Placental pericyte (primary cell): ENCODE results near the gene DIRAS1. TPM values are rescaled to one million over a fixed set of nuclear protein-coding genes. Genes with fewer than 3 reads are reported as not detected.

Experiments
- total RNA-seq: library from RNA; depleted of rRNA; stranded (reverse); fragments of >200 nt; gene quantifications from 2 replicates; pipeline ENCODE4 v1.2.3, GENCODE V29; 2012

DIRAS1 gene
- total RNA-seq = 0.14 and 1.1 TPM in 2 replicates

GRCh38 chr19:2720777-2721569 is at the start of gene DIRAS1:
DIRAS1 (minus strand) TSS chr19:2721372; CDS start chr19:2717806, 3,566 bp downstream.

GRCh38 chr19:2739602-2740313 is 18.6 kb upstream of the DIRAS1 start, which contains the start of gene SLC39A3:
SLC39A3 (minus strand) TSS chr19:2740017; CDS start chr19:2737257, 2,760 bp downstream.

GRCh38 chr19:2702170-2703076 is 18.7 kb downstream of the DIRAS1 start, which contains the start of gene GNG7:
GNG7 (minus strand) TSS chr19:2702694; CDS start chr19:2520688, 182,006 bp downstream.

Other genes starting within 250 kb of the DIRAS1 start
- gene GADD45B, start 245.2 kb downstream of the DIRAS1 start, total RNA-seq = 18.8 and 24.3 TPM in 2 replicates
- 0.44 TPM in 1 of 2 replicates, not detected in the other for gene GNG7, start 18.7 kb downstream of the DIRAS1 start, total RNA-seq
- 28.3 and 31.5 TPM in 2 replicates for gene SLC39A3, start 18.6 kb upstream of the DIRAS1 start, total RNA-seq
- 73.3 and 78.7 TPM in 2 replicates for gene SGTA, start 61.9 kb upstream of the DIRAS1 start, total RNA-seq
- 68.3 and 170 TPM in 2 replicates for gene THOP1, start 64.1 kb upstream of the DIRAS1 start, total RNA-seq
- gene ZNF554, start 98.5 kb upstream of the DIRAS1 start, total RNA-seq = 2.6 and 3.1 TPM in 2 replicates
- gene ZNF555, start 120.1 kb upstream of the DIRAS1 start, total RNA-seq = 5.7 and 10.3 TPM in 2 replicates
- gene ZNF556, start 146.0 kb upstream of the DIRAS1 start, total RNA-seq = 0.43 TPM in 1 of 2 replicates, not detected in the other
- gene ZNF57, start 179.6 kb upstream of the DIRAS1 start, total RNA-seq = 3.3 and 3.7 TPM in 2 replicates
- 3.0 and 3.1 TPM in 2 replicates for gene ZNF77, start 223.6 kb upstream of the DIRAS1 start, total RNA-seq